Raji (cell line): ENCODE measurements around the gene CDH4.

Source experiments
- POLR2A ChIP-seq: IDR thresholded peaks from 2 replicates; pipeline ENCODE4 v1.6.1; 2011; ENCODE audit warnings: low read depth, low read length, control low read depth; ENCODE audit not compliant: insufficient read depth

Gene CDH4

DNA sequence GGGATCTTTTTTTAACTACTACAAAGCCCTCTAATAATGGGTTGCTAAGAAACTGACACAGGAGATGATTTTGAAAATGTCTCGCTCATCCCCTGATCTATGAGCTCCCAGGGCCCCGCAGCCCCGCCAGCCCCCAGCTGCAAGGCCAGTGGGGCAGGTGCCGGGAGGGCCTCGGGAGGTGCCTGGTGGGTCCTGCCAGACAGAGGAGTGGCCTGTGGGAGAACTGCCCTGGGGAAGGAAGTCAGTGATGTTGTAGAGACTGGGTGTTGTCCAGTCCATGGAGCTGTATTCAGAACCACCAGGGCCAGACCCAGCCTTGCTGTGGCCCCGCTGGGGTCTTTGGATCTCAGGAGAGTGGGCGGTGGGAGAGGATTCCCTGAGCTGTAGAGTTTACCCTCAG is 554.9 kb downstream of the CDH4 start:
- TF ChIP-seq POLR2A = no peak

DNA sequence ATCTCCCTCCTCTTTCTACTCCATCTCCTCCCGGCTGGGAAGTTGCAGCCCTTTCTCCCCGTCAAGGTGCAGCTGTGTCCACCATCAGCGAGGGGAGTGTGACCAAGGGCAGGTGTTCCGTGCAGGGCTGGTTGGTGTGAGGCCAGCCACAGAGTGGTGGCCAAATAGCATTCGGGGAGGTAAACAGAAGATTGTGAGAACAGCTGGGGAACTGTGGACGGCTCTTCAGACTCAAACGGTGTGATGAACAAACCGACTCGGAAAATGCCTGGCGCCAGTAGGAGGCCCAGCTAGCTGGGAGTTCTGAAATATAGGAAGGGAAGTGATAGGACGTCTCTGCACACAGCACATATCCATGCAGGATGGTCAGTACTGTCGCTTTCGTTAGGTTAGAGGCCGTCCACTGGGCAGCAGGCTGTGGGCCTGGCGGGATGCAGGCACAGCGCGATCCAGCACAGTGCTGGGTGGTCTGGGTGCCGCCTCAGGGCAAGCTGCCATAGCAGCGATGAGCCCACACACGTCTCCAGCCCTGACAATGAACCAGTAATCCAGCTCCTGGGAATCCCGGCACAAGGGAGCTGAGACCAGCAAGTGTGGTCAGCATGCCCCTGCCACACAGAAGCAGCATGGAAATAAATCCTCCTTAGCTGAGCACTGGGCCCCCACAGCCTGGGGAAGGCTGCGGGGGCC is 555.6 kb downstream of the CDH4 start:
- no peak for TF ChIP-seq POLR2A

- no peak for TF ChIP-seq POLR2A
Measured at GRCh38 chr20:61808447-61808846, 556.4 kb downstream of the CDH4 start.

DNA sequence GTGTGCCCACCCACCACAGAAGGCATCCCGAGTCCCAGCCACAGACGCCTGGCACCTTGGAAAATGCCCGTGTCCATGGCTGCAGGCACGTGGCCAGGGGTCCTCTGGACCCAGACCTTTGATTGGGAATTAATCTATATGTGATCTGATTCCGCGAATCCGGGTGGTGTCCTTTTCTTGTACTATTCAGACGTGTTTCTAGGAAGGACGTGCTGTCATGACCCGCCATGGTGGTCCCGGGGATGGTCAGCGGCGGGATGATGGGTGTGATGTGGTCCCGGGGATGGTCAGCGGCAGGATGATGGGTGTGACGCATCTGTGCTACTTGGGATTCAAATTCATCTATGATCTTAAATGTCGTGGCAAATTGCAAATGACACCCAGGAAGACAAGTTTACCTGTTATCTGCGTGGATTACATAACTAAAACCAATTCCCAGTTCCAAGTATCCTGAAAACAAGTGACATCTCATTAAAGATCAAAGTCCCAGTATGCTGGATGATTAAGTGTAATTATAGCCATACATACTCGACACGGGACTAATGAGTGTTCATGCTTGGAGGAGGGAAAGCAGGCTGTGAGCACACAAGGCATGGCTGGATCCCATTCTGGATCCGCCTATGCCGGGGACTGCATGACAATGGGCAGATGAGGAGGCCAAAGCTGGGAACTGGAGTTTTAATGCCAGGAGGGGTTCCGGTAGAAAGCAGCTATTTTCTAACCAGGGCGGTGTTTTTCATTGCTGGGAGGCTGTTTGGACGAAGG is 557.1 kb downstream of the CDH4 start:
- no peak for TF ChIP-seq POLR2A

- TF ChIP-seq POLR2A = no peak
Measured at GRCh38 chr20:61810066-61810737, 558.1 kb downstream of the CDH4 start.

GRCh38 chr20:61810738-61811135 is 558.7 kb downstream of the CDH4 start:
- TF ChIP-seq POLR2A = no peak

- no peak for TF ChIP-seq POLR2A
Measured at GRCh38 chr20:61811166-61811565, 559.1 kb downstream of the CDH4 start.

DNA sequence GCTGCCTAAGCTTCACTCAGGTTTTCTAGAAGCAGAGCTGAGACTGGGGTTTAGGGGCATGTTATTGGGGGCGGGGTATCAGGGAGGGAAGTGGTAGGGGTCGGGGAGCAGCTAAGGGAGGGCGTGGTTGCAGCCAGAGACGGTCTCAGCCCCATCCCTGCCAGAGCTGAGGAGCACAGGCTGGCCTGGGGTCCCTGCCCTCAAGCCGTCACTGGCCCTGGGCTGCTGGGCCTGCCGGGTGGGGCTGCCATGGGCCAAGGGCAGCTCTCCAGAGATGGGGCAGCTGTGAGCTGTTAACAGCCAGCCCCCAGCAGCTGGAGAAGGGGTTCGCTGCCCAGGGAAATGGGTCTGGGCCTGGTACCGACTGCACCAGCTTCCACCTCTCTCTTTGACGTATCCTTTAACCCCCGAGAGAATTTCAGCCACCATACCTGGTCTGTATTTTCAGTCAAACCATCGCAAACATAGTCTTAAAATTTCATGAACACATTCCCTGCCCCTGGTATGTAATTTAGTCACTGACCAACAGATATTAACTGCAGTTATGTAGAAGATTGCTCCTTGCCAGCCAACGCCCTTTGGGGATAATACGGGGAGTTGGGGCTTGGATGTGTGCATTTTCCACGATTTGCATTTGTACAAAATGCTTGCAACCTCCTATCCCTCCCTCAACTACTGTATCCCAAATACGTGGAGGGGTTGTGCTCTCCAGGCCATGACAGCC is 560.2 kb downstream of the CDH4 start:
- TF ChIP-seq POLR2A = no peak

- no peak for TF ChIP-seq POLR2A
Measured at GRCh38 chr20:61812845-61813485, 560.9 kb downstream of the CDH4 start.

DNA sequence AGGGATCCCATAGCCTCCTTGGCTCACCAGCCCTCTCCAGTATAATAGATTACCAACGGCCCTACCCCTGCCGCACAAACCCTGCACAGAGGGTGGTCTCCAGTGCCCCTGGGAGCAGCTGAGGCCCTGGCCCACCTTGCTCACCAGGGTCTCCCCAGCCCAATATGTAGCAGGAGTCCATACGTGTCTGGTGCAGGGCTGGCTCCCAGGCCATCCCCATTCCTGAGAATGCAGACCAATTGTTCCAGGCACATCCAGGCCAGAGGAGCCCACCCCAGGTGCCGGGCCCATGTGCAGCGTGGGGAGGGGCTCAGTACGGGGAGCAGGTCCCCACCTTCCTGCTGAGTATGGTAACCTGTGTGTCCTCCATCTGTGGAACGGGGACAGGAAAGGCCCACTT is 561.7 kb downstream of the CDH4 start:
- no peak for TF ChIP-seq POLR2A

DNA sequence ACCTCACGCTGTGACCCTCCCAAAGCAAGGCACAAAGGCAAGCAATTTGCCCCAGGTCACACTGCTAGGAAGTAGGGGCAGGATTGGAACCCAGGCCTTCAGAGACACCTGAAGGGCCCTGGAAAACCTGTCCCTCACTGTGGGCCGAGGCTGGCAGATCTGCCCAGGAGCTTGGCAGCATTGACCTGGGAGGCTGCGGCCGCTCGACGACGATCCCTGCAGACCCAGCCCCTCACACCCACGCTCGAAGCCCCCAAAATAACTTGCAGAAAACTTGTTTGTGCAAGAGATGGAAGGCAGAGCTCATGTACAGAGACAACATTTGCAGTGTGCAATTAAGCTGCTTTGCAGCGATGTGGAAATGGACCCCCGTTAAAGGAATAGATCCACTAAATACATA is 562.2 kb downstream of the CDH4 start:
- TF ChIP-seq POLR2A = no peak

DNA sequence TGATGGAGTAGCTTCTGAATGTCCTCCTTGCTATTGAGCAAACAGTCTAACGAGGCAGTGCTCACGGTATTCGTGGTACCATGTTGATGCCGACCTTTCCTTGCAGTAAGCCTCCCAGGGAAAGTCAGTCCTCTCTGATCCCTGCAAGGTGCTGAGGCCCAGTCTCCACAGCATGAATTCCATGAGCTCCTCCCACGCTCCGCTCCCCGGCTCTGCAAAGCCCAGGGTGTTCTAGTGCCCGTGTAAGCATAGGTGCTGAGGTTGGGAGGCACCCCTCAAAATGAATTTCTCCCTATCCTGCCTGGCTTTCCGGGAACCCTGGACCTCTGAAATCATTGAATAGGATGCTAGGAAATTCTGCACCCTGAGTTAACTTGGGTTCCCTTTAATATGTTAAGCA is 562.7 kb downstream of the CDH4 start:
- TF ChIP-seq POLR2A = no peak

DNA sequence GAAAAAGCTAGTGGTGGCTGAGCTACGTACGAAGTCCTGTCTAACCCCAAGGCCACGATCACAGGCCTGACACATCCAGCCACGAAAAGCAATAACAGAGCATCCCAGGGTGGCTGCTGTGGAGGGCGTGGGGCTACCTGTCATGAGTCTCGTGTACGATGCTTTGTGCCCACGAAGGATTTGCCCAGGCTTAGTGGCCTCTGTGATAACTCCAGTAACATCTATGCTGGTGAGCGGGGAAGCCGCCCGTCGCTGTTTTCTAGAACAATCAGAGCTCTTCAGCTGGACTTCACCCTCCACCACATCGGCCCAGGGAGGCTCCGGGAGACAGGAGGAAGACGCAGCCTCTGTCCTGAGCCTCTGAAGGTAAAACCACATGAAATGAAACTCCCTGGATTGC is 563.1 kb downstream of the CDH4 start:
- TF ChIP-seq POLR2A = no peak

GRCh38 chr20:61815678-61816077 is 563.6 kb downstream of the CDH4 start:
- TF ChIP-seq POLR2A = no peak
